CD4-positive, alpha-beta T cell treated with Interleukin-15 for 1 hour (primary cell): ENCODE data around the gene SPANXN2.
"Not testable (repeated sequence)": the region's sequence is repeated elsewhere in the genome, so short reads cannot be mapped to it uniquely, and the experiment has no call there.

ENCODE experiments used
- DNase-seq: peaks from one replicate; pipeline ENCODE4 v3.0.0-alpha.2; 2020

SPANXN2 gene

GRCh38 chrX:143720652-143721051 is at the start of gene SPANXN2:
SPANXN2 (minus strand) TSS chrX:143720752; CDS start chrX:143720668, 84 bp downstream.
- not testable (repeated sequence) for DNase-seq

- DNase-seq = no peak
Observed at GRCh38 chrX:143768976-143769375, 48.4 kb upstream of the SPANXN2 start.

- DNase-seq = not testable (repeated sequence)
Observed at GRCh38 chrX:143767789-143768188, 47.2 kb upstream of the SPANXN2 start.

GRCh38 chrX:143757887-143758286 is 37.3 kb upstream of the SPANXN2 start:
- no peak for DNase-seq

GRCh38 chrX:143757375-143757774 is 36.8 kb upstream of the SPANXN2 start:
- no peak for DNase-seq

GRCh38 chrX:143754183-143754582 is 33.6 kb upstream of the SPANXN2 start:
- DNase-seq = no peak

- DNase-seq = no peak
Observed at GRCh38 chrX:143733866-143734265, 13.3 kb upstream of the SPANXN2 start.

GRCh38 chrX:143726296-143726695 is 5.7 kb upstream of the SPANXN2 start:
- no peak for DNase-seq

- no peak for DNase-seq
Observed at GRCh38 chrX:143701460-143701859, 19.1 kb downstream of the SPANXN2 start.

- DNase-seq = no peak
Observed at GRCh38 chrX:143694885-143695284, 25.7 kb downstream of the SPANXN2 start.

- DNase-seq = no peak
Observed at GRCh38 chrX:143683486-143683885, 37.1 kb downstream of the SPANXN2 start.

- DNase-seq = no peak
Observed at GRCh38 chrX:143674926-143675325, 45.6 kb downstream of the SPANXN2 start.

- no peak for DNase-seq
Observed at GRCh38 chrX:143669395-143669794, 51.2 kb downstream of the SPANXN2 start.

GRCh38 chrX:143664302-143664701 is 56.2 kb downstream of the SPANXN2 start:
- no peak for DNase-seq

- DNase-seq = no peak
Observed at GRCh38 chrX:143663755-143664154, 56.8 kb downstream of the SPANXN2 start.
